Omental fat pad (tissue), 4 donors: ENCODE measurements around the gene MRAP. TPM values are rescaled to one million over a fixed set of nuclear protein-coding genes. Genes with fewer than 3 reads are reported as not detected.

ENCODE experiments used
- ATAC-seq: fragments of 150-250 bp; one replicate; pipeline ENCODE4 v1.9.1; 2016; ENCODE audit warnings: mild to moderate bottlenecking, moderate library complexity; ENCODE audit not compliant: low FRiP score
- DNase-seq: peaks from one replicate; pipeline ENCODE4 v3.0.0-alpha.2; 2019; ENCODE audit warnings: low spot score
- CTCF ChIP-seq, 3 donors: fragments of 450-650 bp; IDR thresholded peaks; one replicate each; pipeline ENCODE4 v1.5.1; 2016 to 2017; ENCODE audit warnings: antibody characterized with exemption in 3 of 3, mild to moderate bottlenecking in 3 of 3, moderate library complexity in 2 of 3
- total RNA-seq, 4 donors: library from RNA; depleted of rRNA; stranded (reverse); fragments of >200 nt; gene quantifications; one replicate each; pipeline ENCODE4 v1.1.0, GENCODE V29; 2016

Gene MRAP
- total RNA-seq, 4 donors from 2014 or later = 6.5 to 162 (median 41.3) TPM

GRCh38 chr21:32335601-32336575 is 37.2 kb downstream of the MRAP start:
- no peak for TF ChIP-seq CTCF (IDR thresholded peaks at IDR 0.05)
- ATAC-seq = no peak
- no peak for DNase-seq

DNA sequence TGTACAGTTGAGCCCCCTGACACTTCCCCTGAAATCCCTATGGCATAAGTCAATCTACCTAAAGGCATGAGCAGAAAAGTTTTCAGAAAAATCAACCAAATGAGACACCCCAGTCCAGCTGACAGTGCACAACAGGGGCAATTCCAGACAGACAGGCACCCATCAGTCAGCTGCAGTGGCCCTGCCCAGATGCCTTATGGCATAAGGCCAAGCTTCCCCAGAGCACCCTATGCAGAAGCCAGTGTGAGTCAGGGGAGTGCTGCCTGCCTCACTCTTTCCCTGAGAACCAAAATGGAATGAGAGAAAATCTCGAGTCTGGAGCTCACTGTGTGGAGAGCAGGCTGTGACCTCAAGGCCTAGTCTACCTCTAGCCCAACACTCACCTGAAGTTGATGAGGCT is 38.1 kb downstream of the MRAP start:
- ATAC-seq (no peak), DNase-seq (no peak)
- no peak for TF ChIP-seq CTCF (IDR thresholded peaks at IDR 0.05)

DNA sequence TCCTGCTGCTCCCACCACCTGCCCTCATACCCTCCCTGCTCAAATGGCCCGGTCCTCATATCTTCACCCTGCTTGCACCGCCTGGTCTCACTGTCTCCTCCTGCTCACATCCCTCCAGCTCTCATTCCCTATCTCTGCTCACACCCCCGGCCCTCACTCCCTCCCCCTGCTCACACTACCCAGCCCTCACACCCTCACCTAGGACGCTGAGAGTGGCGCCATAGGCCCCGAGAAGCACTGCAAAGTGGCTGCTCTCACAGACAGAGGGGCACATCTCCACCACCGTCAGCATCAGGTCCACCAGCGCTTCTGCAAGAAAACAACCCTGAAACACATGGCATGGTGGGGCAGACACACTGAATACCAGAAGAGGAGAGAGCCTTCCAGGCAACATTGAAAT is 38.6 kb downstream of the MRAP start:
- ATAC-seq = no peak
- no peak for TF ChIP-seq CTCF (IDR thresholded peaks at IDR 0.05)
- no peak for DNase-seq

DNA sequence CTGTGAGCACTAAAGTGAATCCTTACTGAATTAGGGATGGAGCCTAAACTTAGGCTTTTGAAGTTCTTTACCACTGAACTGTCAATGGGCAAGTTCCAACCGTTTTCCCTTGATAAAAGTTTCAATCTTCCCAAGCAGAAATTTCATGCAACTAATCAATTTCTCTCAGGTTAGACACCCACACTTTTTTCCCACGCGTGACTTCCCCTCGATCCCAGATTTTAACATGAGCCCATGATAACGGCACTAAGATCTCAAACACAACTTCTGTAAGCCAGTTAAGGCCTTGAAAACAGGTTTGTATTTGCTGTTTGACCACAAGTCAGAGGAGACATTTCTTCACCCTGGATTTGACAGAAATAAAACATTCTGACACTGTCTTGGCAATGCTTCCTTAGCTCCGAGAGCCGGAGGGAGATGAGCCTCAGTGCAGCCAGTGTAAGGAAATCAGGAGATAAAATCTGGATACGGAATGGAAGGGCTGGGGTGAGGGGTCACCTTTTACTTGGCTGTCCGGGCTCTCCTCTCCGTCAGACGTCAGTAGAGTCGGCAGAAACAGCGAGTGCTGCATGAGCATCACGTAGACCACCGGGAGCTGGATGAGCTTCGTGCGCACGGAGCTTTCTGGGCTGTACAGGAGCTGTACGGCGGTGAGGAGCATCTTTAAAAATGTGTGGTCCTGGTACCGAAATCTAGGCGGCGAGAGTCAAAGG is 39.7 kb downstream of the MRAP start:
- TF ChIP-seq CTCF (IDR thresholded peaks at IDR 0.05) = no peak
- ATAC-seq (no peak), DNase-seq (no peak)

- ATAC-seq (no peak), DNase-seq (no peak)
- no peak for TF ChIP-seq CTCF (IDR thresholded peaks at IDR 0.05)
These were observed 42.5 kb downstream of the MRAP start for GRCh38 chr21:32340863-32341848.

- no peak for ATAC-seq
- no peak for TF ChIP-seq CTCF (IDR thresholded peaks at IDR 0.05)
These were observed 48.3 kb downstream of the MRAP start for GRCh38 chr21:32346951-32347350.

More at GRCh38 chr21:32346951-32347350, 48.3 kb downstream of the MRAP start:
- no peak for DNase-seq
